Testis (tissue), 3 donors: ENCODE data around the gene GALNT9. TPM values are rescaled to one million over a fixed set of nuclear protein-coding genes. Genes with fewer than 3 reads are reported as not detected.

Experiments used
- DNase-seq: peaks from one replicate; pipeline ENCODE4 v3.0.0-alpha.2; 2019
- H3K27ac ChIP-seq, 2 donors: fragments of 200-600 bp; sonication (generic); one replicate each; pipeline ENCODE4 v1.5.1; 2019
- H3K27me3 ChIP-seq: fragments of 200-600 bp; sonication (generic); one replicate; pipeline ENCODE4 v1.5.1; 2019
- H3K36me3 ChIP-seq: fragments of 200-600 bp; sonication (generic); one replicate; pipeline ENCODE4 v1.5.1; 2017; ENCODE audit warnings: low read depth; ENCODE audit errors: missing control alignments
- H3K4me1 ChIP-seq: fragments of 200-600 bp; sonication (generic); one replicate; pipeline ENCODE4 v1.5.1; 2019
- H3K4me3 ChIP-seq, 2 donors: fragments of 200-600 bp; sonication (generic); one replicate each; pipeline ENCODE4 v1.5.1; 2017 to 2019
- H3K9me3 ChIP-seq: fragments of 200-600 bp; sonication (generic); one replicate; pipeline ENCODE4 v1.5.1; 2017
- POLR2A ChIP-seq: fragments of 450-650 bp; IDR thresholded peaks from one replicate; pipeline ENCODE4 v1.6.1; 2017; ENCODE audit warnings: antibody characterized with exemption, mild to moderate bottlenecking, moderate library complexity
- WGBS, 2 donors: methylation state at CpG; one replicate each; pipeline ENCODE4 v1.1.5; 2018; 5-methylcytosine and 5-hydroxymethylcytosine counted together
- intact Hi-C: fragments of 100-400 bp; cut with DNase I; formaldehyde crosslinking; loops from one replicate; pipeline ENCODE4 v1.15.1; 2023; ENCODE audit warnings: low total_unique reads
- polyA plus RNA-seq: library from polyadenylated mRNA; stranded (reverse); fragments of 350-450 nt; fragmentation: Illumina TruSeq; extraction: RNeasy Lipid Tissue Mini Kit (QIAGEN cat#74804); gene quantifications from one replicate; pipeline ENCODE4 v1.2.3, GENCODE V29; 2014; ENCODE audit warnings: low read depth, low replicate concordance; ENCODE audit not compliant: insufficient read depth
- total RNA-seq, 2 donors: library from RNA; depleted of rRNA; stranded (reverse); fragments of >200 nt; gene quantifications; one replicate each; pipeline ENCODE4 v1.2.3, GENCODE V29; 2016
- TF ChIP-seq, protein P1 (sequence below), 3 experiments: fragments of 450-650 bp in 2 of 3; fragments of 200-600 bp in 1 of 3; sonication (generic) in 1 of 3; IDR thresholded peaks; one replicate each; pipeline ENCODE4 v1.5.1; 2016 to 2019; ENCODE audit warnings: antibody characterized with exemption in 3 of 3, mild to moderate bottlenecking in 2 of 3, moderate library complexity in 1 of 3

Gene GALNT9
- total and polyA plus RNA-seq, 3 donors from 2014 or later = 1.1 to 1.5 (median 1.3) TPM

DNA sequence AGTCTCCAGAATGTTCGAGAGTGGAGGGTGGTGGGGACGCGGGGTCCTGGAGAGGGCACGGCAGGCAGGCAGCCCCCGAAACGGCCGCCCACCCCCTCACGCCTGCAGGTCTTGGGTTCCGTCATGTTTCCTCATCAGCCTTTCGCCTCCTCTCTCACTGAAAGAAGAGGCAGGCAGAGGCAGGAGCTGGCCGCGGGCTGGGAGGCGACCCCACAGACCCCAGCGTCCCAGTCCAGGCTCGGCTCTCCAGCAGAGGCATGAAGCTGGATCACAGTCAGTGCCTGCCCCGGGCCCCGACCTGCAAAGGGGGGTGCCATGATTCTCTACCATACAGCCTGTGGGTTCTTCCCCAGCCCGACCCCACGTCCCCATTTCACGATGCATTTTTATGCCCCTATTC, 13.4 kb downstream of the GALNT9 start:
- intact Hi-C loops = no loop called here
- DNase-seq = no peak
- 74 to 79% methylated on average over 20 of the region's 20 CpGs for WGBS, 2 donors
- TF ChIP-seq, protein P1, sequence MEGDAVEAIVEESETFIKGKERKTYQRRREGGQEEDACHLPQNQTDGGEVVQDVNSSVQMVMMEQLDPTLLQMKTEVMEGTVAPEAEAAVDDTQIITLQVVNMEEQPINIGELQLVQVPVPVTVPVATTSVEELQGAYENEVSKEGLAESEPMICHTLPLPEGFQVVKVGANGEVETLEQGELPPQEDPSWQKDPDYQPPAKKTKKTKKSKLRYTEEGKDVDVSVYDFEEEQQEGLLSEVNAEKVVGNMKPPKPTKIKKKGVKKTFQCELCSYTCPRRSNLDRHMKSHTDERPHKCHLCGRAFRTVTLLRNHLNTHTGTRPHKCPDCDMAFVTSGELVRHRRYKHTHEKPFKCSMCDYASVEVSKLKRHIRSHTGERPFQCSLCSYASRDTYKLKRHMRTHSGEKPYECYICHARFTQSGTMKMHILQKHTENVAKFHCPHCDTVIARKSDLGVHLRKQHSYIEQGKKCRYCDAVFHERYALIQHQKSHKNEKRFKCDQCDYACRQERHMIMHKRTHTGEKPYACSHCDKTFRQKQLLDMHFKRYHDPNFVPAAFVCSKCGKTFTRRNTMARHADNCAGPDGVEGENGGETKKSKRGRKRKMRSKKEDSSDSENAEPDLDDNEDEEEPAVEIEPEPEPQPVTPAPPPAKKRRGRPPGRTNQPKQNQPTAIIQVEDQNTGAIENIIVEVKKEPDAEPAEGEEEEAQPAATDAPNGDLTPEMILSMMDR (IDR thresholded peaks at IDR 0.05) = no peak
- TF ChIP-seq POLR2A = no peak
- Histone ChIP-seq H3K36me3 (no peaks in the 10 kb centered on the region), H3K4me3 (no peak overlapping the region), H3K27me3 (no peaks in the 10 kb centered on the region), H3K9me3 (no peaks in the 10 kb centered on the region), H3K27ac (no peak overlapping the region), H3K4me1 (no peaks in the 10 kb centered on the region)

DNA sequence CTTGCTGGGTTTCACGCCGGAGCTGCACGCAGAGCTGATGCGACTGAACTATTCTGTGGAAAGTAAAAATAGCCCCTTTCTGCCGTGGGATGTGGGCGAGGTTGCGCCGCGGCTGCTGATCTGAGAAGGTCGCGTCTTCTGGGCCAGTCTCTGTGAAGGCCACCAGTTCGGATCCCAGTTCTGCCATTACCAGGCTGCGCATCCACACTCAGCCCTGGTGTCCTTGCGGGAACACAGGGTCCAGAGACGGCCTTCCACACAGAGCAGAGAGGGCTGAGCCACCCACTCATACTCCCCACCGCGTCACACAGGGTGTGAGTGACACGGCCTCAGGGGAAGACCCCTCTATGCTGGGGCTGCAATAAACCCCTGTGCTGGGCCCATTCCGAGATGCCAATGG, 13.9 kb downstream of the GALNT9 start:
- Histone ChIP-seq H3K4me1 (no peaks in the 10 kb centered on the region), H3K9me3 (no peaks in the 10 kb centered on the region), H3K4me3 (no peak overlapping the region), H3K36me3 (no peaks in the 10 kb centered on the region), H3K27ac (no peak overlapping the region), H3K27me3 (no peaks in the 10 kb centered on the region)
- intact Hi-C loops = no loop called here
- WGBS, 2 donors = 89 to 91% methylated on average over 18 to 19 of the region's 19 CpGs
- TF ChIP-seq POLR2A = no peak
- TF ChIP-seq, protein P1 (IDR thresholded peaks at IDR 0.05) = no peak
- no peak for DNase-seq

DNA sequence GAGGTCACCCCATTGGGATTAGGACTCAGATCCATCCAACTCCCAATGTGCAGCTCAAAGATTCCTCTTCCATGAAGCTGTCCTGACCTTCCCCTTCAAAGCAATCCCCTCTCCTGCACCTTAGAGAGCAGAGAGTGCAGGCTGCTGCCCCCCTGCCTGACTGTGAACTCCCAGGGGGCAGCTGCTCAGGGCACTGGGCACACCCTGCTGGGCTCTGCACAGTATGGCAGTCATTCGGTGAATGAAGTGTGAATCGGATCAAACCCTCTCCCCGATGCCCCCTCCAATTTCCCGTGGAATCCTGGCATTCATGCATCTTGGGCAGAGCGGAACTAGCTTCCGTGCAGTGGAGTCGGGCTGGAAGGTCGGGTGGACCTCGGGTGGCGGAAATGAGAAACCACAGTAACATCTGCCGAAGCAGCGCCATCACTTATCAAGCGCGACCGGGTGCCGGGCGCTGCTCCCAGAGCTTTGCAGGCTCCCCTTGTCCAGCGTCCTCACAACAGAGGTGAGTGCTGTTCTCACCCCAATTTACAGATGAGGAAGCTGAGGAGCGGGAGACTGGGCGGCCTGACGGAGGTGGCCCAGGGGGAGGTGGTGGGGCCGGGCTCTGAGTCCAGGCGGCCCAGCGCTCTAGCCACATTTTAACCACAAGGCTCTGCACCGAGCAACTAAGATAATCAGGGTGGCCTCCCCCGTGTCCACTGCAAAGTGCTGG, 14.7 kb downstream of the GALNT9 start:
- intact Hi-C loops = no loop called here
- H3K27ac ChIP-seq = no peak overlapping the region
- no peaks in the 10 kb centered on the region for H3K9me3 ChIP-seq
- H3K36me3 ChIP-seq = no peaks in the 10 kb centered on the region
- no peaks in the 10 kb centered on the region for H3K27me3 ChIP-seq
- H3K4me3 ChIP-seq = no peak overlapping the region
- TF ChIP-seq POLR2A = no peak
- TF ChIP-seq, protein P1 (IDR thresholded peaks at IDR 0.05) = no peak
- DNase-seq = no peak
- no peaks in the 10 kb centered on the region for H3K4me1 ChIP-seq
- 87 to 93% methylated on average over 19 to 26 of the region's 26 CpGs for WGBS, 2 donors

DNA sequence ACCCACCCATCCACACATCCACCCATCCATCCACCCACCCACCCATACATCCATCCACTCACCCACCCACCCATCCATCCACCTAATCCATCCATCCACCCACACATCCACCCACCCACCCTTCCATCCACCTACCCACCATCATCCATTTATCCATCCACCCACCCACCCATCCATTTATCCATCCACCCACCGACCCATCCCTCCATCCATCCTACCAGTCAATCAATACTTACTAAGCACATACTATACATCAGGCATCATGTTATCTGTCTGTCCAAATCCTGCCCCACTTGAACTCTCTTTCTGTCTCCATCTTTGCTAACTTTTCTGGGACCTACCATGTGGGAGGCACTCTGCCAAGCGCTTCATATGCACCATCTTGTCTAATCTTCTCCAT, 15.4 kb downstream of the GALNT9 start:
- no peaks in the 10 kb centered on the region for H3K4me1 ChIP-seq
- H3K27ac ChIP-seq = no peak overlapping the region
- no peak overlapping the region for H3K4me3 ChIP-seq
- no peaks in the 10 kb centered on the region for H3K36me3 ChIP-seq
- intact Hi-C loops = no loop called here
- no peak for TF ChIP-seq POLR2A
- H3K9me3 ChIP-seq = no peaks in the 10 kb centered on the region
- WGBS, 2 donors = 97 to 100% methylated on average over 2 of the region's 2 CpGs
- H3K27me3 ChIP-seq = no peaks in the 10 kb centered on the region
- DNase-seq = no peak

DNA sequence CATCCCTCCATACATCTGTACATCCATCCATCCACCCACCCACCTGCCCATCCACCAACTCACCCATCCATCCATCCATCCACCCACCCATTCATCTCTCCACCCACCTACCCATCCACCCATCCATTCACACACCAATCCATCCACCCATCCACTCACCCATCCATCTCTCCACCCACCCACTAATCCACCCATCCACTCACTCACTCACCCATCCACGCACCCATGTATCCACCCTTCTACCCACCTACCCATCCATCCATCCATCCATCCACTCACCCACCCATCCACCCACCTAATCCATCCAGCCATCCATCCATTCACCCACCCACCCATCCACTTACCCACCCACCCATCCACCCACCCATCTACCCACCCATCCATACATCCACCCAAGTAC, 16.2 kb downstream of the GALNT9 start:
- DNase-seq = no peak
- Histone ChIP-seq H3K4me3 (no peak overlapping the region), H3K27me3 (no peaks in the 10 kb centered on the region), H3K36me3 (no peaks in the 10 kb centered on the region), H3K27ac (no peak overlapping the region), H3K4me1 (no peaks in the 10 kb centered on the region), H3K9me3 (no peaks in the 10 kb centered on the region)
- intact Hi-C loops = no loop called here
- 95 to 97% methylated on average over 1 of the region's 1 CpG for WGBS, 2 donors
- no peak for TF ChIP-seq POLR2A
- TF ChIP-seq, protein P1 (IDR thresholded peaks at IDR 0.05) = no peak
